HG02884 (cell line): ENCODE results near the gene CLEC1B.
"Not testable (repeated sequence)": the region's sequence is repeated elsewhere in the genome, so short reads cannot be mapped to it uniquely, and the experiment has no call there.

ENCODE experiments used
- ATAC-seq: cut with Tn5 transposase; IDR thresholded peaks from one replicate; pipeline ENCODE4 v1.9.1; 2021; ENCODE audit warnings: mild to moderate bottlenecking, moderate library complexity; ENCODE audit not compliant: unreplicated experiment

Gene CLEC1B

DNA sequence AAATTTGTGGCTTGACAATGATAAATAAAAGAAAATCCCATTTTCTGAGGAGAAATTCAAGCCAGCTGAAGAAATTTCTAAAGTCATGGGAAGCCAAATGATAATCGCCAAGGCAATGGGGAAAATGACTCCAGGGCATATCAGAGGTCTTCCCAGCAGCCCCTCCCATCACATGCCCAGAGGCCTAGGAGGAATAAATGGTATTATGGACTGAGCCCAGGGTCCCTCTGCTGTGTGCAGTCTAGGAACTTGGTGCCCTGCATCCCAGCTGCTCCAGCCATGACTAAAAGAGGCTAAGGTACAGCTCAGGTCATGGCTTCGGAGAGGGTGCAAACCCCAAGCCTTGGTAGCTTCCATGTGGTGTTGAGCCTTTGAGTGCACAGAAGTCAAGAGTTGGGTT is 23.3 kb downstream of the CLEC1B start:
- ATAC-seq, result no peak

DNA sequence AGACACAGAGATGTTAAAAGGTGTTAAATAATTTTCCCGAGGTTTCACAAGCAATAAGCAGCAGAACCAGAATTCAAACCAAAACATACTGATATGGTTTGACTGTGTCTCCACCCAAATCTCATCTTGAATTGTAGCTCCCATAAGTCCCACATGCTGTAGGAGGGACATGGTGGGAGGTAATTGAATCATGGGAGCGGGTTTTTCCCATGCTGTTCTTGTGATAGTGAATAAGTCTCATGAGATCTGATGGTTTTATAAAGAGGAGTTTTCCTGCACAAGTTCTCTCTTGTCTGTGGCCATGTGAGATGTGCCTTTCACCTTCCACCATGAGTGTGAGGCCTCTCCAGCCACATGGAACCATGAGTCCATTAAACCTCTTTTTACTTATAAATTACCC is 24.2 kb downstream of the CLEC1B start:
- not testable (repeated sequence) for ATAC-seq

DNA sequence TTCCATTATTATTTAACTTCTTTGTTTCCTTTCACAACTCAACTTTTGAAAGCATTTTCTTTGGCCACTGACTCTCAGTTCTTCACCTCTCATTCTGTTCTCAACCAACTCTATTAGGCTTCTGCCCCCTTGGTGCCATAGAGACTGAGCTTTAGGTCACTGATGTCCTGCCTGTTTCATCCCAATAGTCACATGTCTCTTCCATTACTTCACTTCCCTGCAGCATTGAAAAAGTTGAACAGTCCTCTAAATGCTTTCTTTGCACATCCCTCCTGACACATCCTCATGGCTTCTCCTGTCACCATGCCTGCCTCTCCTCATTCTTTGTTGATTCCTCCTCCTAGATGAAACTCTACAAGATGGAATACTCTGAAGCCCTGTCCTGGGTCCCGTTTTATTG is 25.0 kb downstream of the CLEC1B start:
- ATAC-seq, result no peak

DNA sequence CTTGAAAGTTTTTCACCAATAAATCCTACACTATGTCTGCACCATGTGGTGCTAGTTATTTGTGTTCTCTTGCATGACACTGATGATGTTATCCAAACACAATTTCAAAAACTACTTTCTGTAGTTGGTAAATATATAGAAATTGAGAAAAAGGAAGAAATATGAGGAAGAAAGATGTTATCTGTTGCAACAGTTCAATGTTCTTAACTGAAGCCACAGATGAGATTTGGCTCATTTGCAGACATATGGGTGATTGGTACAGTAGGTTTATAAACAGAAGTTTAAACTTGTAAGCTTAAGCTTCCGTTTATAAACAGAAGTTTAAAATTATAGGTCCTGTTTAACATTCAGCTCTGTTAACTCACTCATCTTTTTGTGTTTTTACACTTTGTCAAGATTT is 27.7 kb downstream of the CLEC1B start, which contains the start of gene CLEC12A:
Gene CLEC12A (plus strand): TSS at position 229 of the 400 bp plus-strand sequence. CDS start 188 bp downstream, outside the sequence.
- ATAC-seq, result no peak

DNA sequence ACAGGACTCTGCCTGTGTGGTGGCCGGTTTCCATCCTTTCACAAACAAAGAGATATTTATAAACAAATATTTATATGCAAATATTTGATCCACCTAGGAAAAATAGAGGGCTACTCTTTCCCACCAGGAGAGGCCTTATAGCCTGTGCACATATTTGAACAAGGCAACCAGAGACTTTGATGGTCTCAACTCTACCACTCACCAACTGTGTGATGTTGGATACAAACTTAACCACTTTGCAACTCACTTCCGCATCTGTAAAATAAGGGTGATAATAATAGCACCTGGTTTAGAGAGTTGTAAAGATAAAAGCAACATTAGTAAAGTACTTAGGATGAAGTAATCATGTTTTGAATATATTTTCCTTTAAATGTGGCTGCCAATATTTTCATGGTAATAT is 29.2 kb downstream of the CLEC1B start:
- no peak for ATAC-seq

DNA sequence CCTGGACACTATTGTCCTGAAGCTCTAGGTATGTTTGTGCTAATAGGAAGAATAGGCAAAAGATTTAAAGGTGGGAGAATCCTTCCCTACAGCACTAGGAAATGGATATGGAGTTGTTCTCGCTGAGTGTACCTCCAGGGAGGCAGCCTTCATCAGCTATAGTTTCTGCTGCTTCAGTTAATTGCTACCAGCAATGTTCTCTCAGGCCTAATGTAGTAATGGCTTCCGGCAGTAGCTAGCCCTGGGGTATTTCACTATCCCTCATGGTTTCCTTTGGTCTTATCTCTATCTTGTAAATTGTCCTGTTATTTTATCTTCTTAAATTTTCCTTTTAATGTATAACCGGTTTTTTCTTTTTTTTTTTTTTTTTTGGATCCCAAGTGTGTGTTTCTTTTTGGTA is 37.0 kb downstream of the CLEC1B start:
- no peak for ATAC-seq

DNA sequence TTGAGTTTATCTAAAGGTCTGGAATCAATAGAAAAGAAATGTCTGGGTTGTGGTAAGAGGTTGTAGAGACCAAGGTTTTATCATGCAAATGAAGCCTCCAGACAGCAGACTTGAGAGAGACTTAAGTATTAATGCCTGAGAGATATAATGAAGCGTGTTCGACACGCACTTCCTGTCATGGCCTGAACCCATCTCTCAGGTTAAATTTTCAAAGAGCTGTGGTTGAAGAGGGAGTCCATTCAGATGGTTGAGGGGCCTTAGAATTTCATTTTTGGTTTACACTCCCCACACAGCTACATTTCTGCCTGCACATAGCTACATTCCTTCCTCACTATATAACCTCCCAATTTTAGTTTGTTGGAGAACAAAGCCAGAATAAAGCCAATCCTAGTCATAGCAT is 37.8 kb downstream of the CLEC1B start:
- peak; percentile 63 for ATAC-seq

DNA sequence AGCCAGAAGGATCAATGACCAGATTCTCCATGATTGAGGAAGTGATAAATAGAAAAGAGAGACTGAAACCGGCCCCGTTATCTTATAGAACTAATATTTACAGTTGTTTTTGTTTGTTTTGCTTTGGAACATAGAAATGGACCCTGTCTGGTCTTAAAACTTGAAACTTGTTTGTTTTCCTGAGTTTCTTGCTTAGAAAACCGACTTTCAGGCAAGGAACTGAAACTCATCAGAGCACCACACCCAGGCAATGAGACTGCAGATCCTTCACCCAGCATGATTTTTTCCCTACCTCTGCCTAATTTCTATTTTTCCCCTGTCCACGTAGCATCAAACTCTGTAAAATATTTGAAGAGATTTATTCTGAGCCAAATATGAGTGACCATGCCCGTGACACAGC is 38.3 kb downstream of the CLEC1B start:
- no peak for ATAC-seq

DNA sequence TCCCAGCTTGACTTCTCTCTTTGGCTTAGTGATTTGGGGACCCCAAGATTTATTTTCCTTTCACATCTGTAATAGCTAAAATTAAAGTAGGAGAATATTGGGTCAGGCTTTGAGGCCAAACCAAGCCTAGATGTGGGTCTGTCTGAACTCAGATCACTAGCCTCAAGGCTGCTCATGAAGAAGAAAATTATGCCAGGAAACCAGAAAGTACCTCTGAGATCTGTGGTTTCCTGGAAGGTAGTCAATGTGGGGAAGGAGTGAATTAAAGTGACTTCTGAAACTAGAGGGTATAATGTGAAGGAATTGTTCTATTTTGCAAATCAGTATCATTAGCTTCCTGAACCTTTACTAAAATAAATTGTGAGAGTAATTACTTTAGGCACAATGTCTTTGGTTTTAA is 41.1 kb downstream of the CLEC1B start:
- ATAC-seq, result no peak

DNA sequence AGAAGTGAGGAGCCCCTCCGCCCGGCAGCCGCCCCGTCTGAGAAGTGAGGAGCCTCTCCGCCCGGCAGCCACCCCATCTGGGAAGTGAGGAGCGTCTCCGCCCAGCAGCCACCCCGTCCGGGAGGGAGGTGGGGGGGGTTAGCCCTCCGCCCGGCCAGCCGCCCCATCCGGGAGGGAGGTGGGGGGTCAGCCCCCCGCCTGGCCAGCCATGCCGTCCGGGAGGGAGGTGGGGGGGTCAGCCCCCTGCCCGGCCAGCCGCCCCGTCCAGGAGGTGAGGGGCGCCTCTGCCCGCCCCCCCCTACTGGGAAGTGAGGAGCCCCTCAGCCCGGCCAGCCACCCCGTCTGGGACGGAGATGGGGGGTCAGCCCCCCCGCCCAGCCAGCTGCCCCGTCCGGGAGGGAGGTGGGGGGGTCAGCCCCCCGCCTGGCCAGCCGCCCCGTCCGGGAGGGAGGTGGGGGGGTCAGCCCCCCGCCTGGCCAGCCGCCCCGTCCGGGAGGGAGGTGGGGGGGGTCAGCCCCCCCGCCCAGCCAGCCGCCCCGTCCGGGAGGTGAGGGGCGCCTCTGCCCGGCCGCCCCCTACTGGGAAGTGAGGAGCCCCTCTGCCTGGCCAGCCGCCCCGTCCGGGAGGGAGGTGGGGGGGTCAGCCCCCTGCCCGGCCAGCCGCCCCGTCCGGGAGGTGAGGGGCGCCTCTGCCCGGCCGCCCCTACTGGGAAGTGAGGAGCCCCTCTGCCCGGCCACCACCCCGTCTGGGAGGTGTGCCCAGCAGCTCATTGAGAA is 45.8 kb downstream of the CLEC1B start:
- not testable (repeated sequence) for ATAC-seq

DNA sequence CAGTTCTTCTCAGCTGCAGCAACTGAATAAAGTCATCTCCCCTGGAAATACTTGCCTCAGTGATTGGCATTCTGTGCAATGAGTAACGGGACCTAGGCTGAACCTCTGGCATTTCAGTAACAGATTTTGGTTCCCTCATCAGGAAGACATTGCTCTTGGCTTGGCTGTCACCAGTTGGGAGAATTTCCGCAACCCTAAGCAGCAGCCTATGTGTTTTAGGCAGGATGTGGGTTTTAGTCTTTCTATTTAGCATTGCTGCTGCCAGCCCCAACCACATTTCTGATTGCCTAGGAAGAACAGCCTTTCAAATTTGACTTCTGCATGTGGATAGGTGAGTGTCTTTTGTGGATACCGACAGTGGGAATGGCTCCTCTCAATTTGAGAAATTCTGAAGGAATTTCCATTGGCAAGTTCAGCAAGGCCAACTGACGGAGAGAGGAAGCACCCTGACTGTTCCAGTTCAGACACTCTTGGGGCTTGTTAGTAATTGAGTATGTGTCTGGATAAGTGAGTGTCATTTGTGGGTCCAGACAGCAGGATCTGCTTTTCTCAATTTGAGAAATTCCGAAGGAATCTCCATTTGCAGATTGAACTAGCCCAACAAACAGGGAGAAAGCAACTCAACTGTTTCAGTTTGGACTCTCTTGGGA is 47.8 kb downstream of the CLEC1B start:
- ATAC-seq, result no peak

DNA sequence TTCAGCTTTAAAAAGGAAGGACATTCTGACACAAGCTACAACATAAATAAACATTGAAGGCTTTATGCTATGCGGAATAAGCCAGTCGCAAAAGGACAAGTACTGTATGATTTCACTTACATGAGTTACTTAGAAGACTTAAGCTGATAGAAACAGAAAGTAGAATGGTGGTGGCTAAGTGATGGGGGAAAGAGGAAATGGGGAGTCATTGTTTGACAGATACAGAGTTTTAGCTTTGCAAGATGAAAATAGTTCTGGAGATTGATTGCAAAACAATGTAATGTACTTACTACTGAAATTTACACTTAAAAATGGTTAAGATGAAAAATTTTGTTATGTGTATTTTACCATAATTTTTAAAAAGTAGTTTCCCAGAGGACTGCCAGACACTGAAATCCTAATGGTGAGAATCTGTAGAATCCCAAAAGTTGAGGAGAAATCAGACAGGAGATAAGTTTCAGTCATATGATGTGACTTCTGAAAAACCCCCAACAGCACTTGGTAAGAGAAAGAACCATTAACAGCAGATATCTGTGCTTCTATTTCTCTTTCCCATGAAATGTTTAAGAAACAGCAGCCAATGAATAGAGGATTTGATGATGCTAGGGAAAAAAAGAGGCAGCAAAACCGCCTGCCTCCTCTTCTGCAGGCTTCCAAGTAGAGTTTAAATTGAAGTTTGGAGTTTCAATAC is 50.2 kb downstream of the CLEC1B start:
- ATAC-seq, result peak; percentile 95

DNA sequence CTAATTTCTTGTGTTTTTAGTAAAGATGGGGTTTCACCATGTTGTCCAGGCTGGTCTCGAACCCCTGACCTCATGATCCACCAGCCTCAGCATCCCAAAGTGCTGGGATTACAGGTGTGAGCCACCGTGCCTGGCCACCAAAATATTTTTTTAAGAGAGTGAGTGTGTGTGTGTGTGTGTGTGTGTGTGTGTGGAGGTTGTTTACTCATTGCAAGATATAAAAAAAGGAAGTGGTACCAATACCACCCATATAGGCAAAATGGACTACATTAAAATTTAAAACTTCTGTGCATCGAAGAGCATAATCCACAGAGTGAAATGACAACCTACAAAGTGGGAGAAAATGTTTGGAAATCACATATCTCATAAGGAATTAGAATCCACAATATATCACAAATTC is 51.2 kb downstream of the CLEC1B start:
- no peak for ATAC-seq

DNA sequence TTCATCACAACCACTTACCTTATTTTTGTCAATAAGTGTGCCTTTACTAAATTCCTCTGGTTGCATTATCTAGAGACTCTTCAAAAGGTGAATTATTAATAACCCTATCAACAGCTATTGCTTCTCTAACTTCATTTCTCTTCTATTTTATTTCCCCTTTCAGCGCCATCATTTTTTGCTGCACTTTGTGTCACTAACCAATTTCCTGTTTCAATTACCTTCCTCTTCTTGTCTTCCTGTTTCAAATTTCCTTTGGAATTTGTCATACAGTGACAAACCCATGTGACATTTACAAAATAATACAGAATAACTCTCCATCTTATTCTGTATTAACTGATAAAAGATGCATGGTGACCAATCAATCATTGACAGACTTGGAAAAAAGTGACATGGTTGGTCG is 54.5 kb downstream of the CLEC1B start:
- no peak for ATAC-seq

DNA sequence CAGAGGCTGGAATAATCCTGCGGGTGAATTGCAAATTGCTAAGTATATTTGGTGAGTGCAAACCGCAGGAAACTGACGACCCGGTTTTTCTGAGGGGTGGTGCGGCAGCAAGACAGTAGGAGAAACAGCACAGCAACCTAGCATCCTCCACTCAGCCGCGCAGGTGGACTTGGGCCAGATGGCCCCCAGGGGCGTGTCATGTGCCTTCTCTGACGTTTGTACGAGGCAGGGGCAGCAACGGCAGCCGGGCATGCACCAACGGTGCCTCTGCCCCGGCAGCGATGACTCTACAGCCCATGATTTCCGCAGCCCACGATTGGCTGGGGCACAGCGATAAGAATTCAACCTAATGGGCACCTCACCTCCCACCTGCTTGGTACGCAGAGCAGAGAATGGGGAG is 55.7 kb downstream of the CLEC1B start:
- no peak for ATAC-seq
